Activated B cell treated with CpG ODN at 0.5 μM for 24 hours (primary cell): ENCODE data around the gene ADAMTS17. TPM values are rescaled to one million over a fixed set of nuclear protein-coding genes. Genes with fewer than 3 reads are reported as not detected.

ENCODE experiments used
- ATAC-seq: fragments of 200-7000 bp; cut with Tn5 transposase; one replicate; pipeline ENCODE4 v1.10.0; 2021; ENCODE audit warnings: low read depth, mild to moderate bottlenecking, moderate library complexity
- CTCF ChIA-PET: fragments of 350-600 bp; sonication (Branson Sonifier 250); formaldehyde crosslinking; loops from one replicate; lab custom pipeline; 2021; ENCODE audit warnings: antibody characterized with exemption; lab: Charles Lee
- POLR2A ChIA-PET: fragments of 350-600 bp; sonication (Branson Sonifier 250); formaldehyde crosslinking; loops from one replicate; lab custom pipeline; 2021; ENCODE audit warnings: antibody characterized with exemption; lab: Charles Lee
- DNase-seq: peaks from one replicate; pipeline ENCODE4 v3.0.0; 2022
- H3K27ac Mint-ChIP-seq: one replicate; pipeline ENCODE4 v1.8.0; 2020; ENCODE audit warnings: mixed read lengths
- H3K27me3 Mint-ChIP-seq: one replicate; pipeline ENCODE4 v1.8.0; 2021; ENCODE audit warnings: mixed read lengths
- H3K36me3 Mint-ChIP-seq: one replicate; pipeline ENCODE4 v1.8.0; 2021; ENCODE audit warnings: low read depth, mixed read lengths
- H3K4me1 Mint-ChIP-seq: one replicate; pipeline ENCODE4 v1.8.0; 2021; ENCODE audit warnings: mixed read lengths
- H3K4me3 Mint-ChIP-seq: one replicate; pipeline ENCODE4 v1.8.0; 2020; ENCODE audit warnings: mild to moderate bottlenecking, mixed read lengths
- H3K9me3 Mint-ChIP-seq: one replicate; pipeline ENCODE4 v1.8.0; 2020; ENCODE audit warnings: mixed read lengths
- intact Hi-C: fragments of 100-400 bp; cut with micrococcal nuclease; formaldehyde crosslinking; loops from one replicate; pipeline ENCODE4 v1.15.1; 2024
- total RNA-seq: library from RNA; stranded (reverse); gene quantifications from 2 replicates; pipeline ENCODE4 v1.2.3, GENCODE V29; 2022
- TF ChIP-seq, protein P1 (sequence below): fragments of 200-600 bp; IDR thresholded peaks from one replicate; pipeline ENCODE4 v1.8.0; 2022; ENCODE audit warnings: antibody characterized with exemption, mild to moderate bottlenecking

Gene ADAMTS17
- total RNA-seq, 1 donor from 2014 or later: 1.6 TPM

- TF ChIP-seq, protein P1, sequence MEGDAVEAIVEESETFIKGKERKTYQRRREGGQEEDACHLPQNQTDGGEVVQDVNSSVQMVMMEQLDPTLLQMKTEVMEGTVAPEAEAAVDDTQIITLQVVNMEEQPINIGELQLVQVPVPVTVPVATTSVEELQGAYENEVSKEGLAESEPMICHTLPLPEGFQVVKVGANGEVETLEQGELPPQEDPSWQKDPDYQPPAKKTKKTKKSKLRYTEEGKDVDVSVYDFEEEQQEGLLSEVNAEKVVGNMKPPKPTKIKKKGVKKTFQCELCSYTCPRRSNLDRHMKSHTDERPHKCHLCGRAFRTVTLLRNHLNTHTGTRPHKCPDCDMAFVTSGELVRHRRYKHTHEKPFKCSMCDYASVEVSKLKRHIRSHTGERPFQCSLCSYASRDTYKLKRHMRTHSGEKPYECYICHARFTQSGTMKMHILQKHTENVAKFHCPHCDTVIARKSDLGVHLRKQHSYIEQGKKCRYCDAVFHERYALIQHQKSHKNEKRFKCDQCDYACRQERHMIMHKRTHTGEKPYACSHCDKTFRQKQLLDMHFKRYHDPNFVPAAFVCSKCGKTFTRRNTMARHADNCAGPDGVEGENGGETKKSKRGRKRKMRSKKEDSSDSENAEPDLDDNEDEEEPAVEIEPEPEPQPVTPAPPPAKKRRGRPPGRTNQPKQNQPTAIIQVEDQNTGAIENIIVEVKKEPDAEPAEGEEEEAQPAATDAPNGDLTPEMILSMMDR: no peak
- ATAC-seq (no peak), DNase-seq (no peak)
- Mint-ChIP-seq H3K9me3 (no peaks in the 10 kb centered on the region), H3K27me3 (no peaks in the 10 kb centered on the region), H3K4me1 (no peaks in the 10 kb centered on the region), H3K27ac (no peak overlapping the region), H3K36me3 (no peaks in the 10 kb centered on the region), H3K4me3 (no peak overlapping the region)
- intact Hi-C loops: no loop called here
- ChIA-PET CTCF (no interaction called here), POLR2A (no interaction called here)
Measured at GRCh38 chr15:100083572-100083971, 258.2 kb downstream of the ADAMTS17 start.

DNA sequence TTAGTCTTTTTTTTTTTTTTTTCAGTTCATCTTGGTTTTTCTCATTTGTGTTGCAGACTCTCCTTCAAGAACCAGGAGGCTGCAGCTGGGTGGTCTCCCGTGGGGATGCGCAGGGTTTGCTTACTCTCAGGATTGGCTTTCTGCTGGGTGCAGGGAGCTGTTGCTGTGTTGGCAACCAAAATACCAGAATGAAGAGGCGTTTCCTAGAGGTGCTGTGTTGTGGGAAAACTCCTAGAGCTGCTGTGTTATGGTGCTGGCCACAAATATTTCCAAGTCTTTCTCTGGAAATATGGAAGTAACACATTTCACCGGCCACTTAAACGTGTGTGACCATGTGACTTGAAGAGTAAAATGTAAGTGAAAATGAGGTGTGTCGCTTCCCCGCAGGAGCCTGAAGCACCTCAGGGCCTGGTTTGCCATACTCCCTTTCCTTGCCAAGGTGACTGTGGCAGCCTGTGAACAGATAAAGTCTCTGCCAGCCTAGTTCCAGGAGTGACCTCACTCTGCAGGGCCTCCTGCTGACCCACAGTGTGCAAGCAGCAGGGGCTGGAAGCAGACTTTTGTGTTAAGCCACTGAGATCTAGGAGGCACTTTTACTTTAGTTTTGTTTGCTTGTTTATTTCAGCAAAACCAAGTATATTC is 258.9 kb downstream of the ADAMTS17 start:
- Mint-ChIP-seq H3K27ac (no peak overlapping the region), H3K4me3 (no peak overlapping the region), H3K9me3 (no peaks in the 10 kb centered on the region), H3K27me3 (no peaks in the 10 kb centered on the region), H3K4me1 (no peaks in the 10 kb centered on the region), H3K36me3 (no peaks in the 10 kb centered on the region)
- ChIA-PET CTCF (no interaction called here), POLR2A (no interaction called here)
- DNase-seq (no peak), ATAC-seq (no peak)
- intact Hi-C loops: no loop called here
- TF ChIP-seq, protein P1: no peak

DNA sequence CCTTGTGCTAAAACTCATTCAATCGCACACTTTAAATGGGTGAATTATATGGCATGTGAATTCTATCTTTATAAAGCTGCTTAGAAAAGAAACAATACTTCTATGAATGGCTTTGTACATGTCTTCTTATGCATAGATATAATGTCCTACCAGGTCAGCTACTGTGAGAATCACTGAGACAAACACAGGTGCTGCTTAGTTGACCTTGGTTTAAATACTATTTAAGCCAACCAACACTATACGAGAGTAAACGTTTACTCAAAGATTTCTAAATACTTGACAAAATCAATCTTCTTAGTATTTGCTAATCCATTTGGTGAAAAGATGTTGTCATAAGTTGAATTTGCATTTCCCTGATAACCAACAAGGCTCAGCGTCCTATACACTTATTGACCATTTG is 260.3 kb downstream of the ADAMTS17 start:
- DNase-seq: no peak
- intact Hi-C loops: no loop called here
- ChIA-PET CTCF (no interaction called here), POLR2A (no interaction called here)
- no peak for ATAC-seq
- TF ChIP-seq, protein P1: no peak
- Mint-ChIP-seq H3K27me3 (no peaks in the 10 kb centered on the region), H3K9me3 (no peaks in the 10 kb centered on the region), H3K36me3 (no peaks in the 10 kb centered on the region), H3K4me1 (no peaks in the 10 kb centered on the region), H3K4me3 (no peak overlapping the region), H3K27ac (no peak overlapping the region)

GRCh38 chr15:100078511-100079220 is 263.1 kb downstream of the ADAMTS17 start:
- Mint-ChIP-seq H3K4me1 (no peaks in the 10 kb centered on the region), H3K4me3 (no peak overlapping the region), H3K36me3 (no peaks in the 10 kb centered on the region), H3K27me3 (no peaks in the 10 kb centered on the region), H3K27ac (no peak overlapping the region), H3K9me3 (no peaks in the 10 kb centered on the region)
- intact Hi-C loops: no loop called here
- DNase-seq (no peak), ATAC-seq (no peak)
- CTCF ChIA-PET: no interaction called here
- POLR2A ChIA-PET: no interaction called here
- TF ChIP-seq, protein P1: no peak

GRCh38 chr15:100075229-100075628 is 266.5 kb downstream of the ADAMTS17 start:
- H3K4me3 Mint-ChIP-seq: no peak overlapping the region
- ATAC-seq: no peak
- no peaks in the 10 kb centered on the region for H3K27me3 Mint-ChIP-seq
- H3K36me3 Mint-ChIP-seq: no peaks in the 10 kb centered on the region
- no peaks in the 10 kb centered on the region for H3K4me1 Mint-ChIP-seq
- intact Hi-C loops: no loop called here
- H3K27ac Mint-ChIP-seq: no peak overlapping the region
- no peaks in the 10 kb centered on the region for H3K9me3 Mint-ChIP-seq
- ChIA-PET CTCF (no interaction called here), POLR2A (no interaction called here)
- TF ChIP-seq, protein P1: no peak
- DNase-seq: no peak
